Osteoblast (primary cell): ENCODE data around the gene SH2D3C. TPM values are rescaled to one million over a fixed set of nuclear protein-coding genes. Genes with fewer than 3 reads are reported as not detected.
A peak's percentile ranks its signal among the peaks of the same experiment; 100 is the strongest.

ENCODE experiments used
- DNase-seq: peaks from one replicate; pipeline ENCODE4 v3.0.0; 2011; ENCODE audit warnings: low spot score, mixed read lengths; ENCODE audit not compliant: insufficient read length; ENCODE audit errors: missing footprints
- H2AFZ ChIP-seq: 2 replicates; pipeline ENCODE4 v1.6.0; 2011; ENCODE audit warnings: mild to moderate bottlenecking, low read length
- H3K27ac ChIP-seq: 2 replicates; pipeline ENCODE4 v1.5.1; 2011; ENCODE audit warnings: mild to moderate bottlenecking, low read depth, low read length, moderate library complexity
- H3K27me3 ChIP-seq: 2 replicates; pipeline ENCODE4 v1.6.0; 2012; ENCODE audit warnings: mild to moderate bottlenecking, control low read depth, inconsistent platforms, low read length, moderate library complexity; ENCODE audit not compliant: insufficient read depth
- H3K36me3 ChIP-seq: 2 replicates; pipeline ENCODE4 v1.5.1; 2011; ENCODE audit warnings: mild to moderate bottlenecking, low read length, control low read depth, moderate library complexity; ENCODE audit not compliant: insufficient read depth
- H3K4me1 ChIP-seq: 2 replicates; pipeline ENCODE4 v1.5.1; 2011; ENCODE audit warnings: mild to moderate bottlenecking, low read length, control low read depth, moderate library complexity; ENCODE audit not compliant: insufficient read depth
- H3K4me2 ChIP-seq: 2 replicates; pipeline ENCODE4 v1.6.0; 2011; ENCODE audit warnings: mild to moderate bottlenecking, low read length; ENCODE audit not compliant: insufficient read depth
- H3K4me3 ChIP-seq: fragments of 200-600 bp; sonication (generic); 3 replicates; pipeline ENCODE4 v1.5.1; 2012; ENCODE audit warnings: mild to moderate bottlenecking, low read length, inconsistent platforms; ENCODE audit not compliant: insufficient read depth
- H3K79me2 ChIP-seq: 2 replicates; pipeline ENCODE4 v1.6.0; 2012; ENCODE audit warnings: mild to moderate bottlenecking, low read length, control low read depth, inconsistent platforms; ENCODE audit not compliant: insufficient read depth
- H3K9me3 ChIP-seq: 2 replicates; pipeline ENCODE4 v1.5.1; 2011; ENCODE audit warnings: low read depth, low read length, control low read depth
- H4K20me1 ChIP-seq: 2 replicates; pipeline ENCODE4 v1.6.0; 2012; ENCODE audit warnings: mild to moderate bottlenecking, low read length, control low read depth; ENCODE audit not compliant: insufficient read depth
- CTCF ChIP-seq: IDR thresholded peaks from 2 replicates; pipeline ENCODE4 v1.5.1; 2011; ENCODE audit warnings: mild to moderate bottlenecking, low read depth, low read length, moderate library complexity; ENCODE audit errors: extremely low read depth
- total RNA-seq: library from RNA; depleted of rRNA; stranded (reverse); fragments of >200 nt; gene quantifications from 2 replicates; pipeline ENCODE4 v1.2.3, GENCODE V29; 2012

The SH2D3C gene
- total RNA-seq, 1 donor = 0.36 TPM

GRCh38 chr9:127809540-127810377, 31.3 kb upstream of the SH2D3C start:
- Histone ChIP-seq H3K27ac (no peak overlapping the region), H3K79me2 (peaks cover 34% of the 10 kb centered on the region), H3K9me3 (no peaks in the 10 kb centered on the region), H3K27me3 (no peaks in the 10 kb centered on the region), H2AFZ (no peak overlapping the region), H3K36me3 (peaks cover 76% of the 10 kb centered on the region), H4K20me1 (peaks cover 21% of the 10 kb centered on the region), H3K4me2 (no peak overlapping the region), H3K4me3 (no peak overlapping the region), H3K4me1 (no peaks in the 10 kb centered on the region)
- TF ChIP-seq CTCF = no peak
- peak; percentile 90 for DNase-seq

DNA sequence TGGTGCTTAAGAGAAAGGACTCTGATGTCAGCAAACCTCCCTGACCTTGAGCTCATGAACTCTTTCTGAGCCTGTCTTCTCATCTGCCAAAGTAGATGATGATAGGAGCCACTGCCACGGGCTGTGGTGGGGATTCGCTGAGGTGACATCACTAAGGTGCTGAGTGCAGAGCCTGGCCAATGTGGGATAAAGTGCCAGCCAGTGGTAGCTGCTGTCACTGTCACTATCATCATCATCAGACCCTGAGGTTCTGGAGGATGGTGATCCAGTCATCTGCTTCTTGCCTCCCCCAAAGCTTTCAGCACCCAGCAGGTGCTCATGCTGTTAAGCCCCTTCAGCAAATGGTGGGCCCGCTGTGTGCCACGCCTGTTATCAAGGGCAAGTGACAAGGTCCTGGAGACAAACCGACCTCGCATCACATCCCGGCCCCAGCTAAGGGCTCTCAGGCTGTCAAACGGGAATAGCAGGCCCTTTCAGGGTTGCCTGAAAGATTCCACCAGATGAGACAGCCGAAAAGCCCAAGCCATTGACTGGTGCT, 30.6 kb upstream of the SH2D3C start:
- no peak for TF ChIP-seq CTCF
- H3K4me1 ChIP-seq = peaks cover 6% of the 10 kb centered on the region
- peaks cover 75% of the 10 kb centered on the region for H3K36me3 ChIP-seq
- DNase-seq = peak; percentile 74
- H3K27me3 ChIP-seq = no peaks in the 10 kb centered on the region
- peaks cover 24% of the 10 kb centered on the region for H4K20me1 ChIP-seq
- H3K27ac ChIP-seq = no peak overlapping the region
- no peak overlapping the region for H3K4me3 ChIP-seq
- H3K9me3 ChIP-seq = no peaks in the 10 kb centered on the region
- H3K4me2 ChIP-seq = no peak overlapping the region
- peaks cover 41% of the 10 kb centered on the region for H3K79me2 ChIP-seq
- no peak overlapping the region for H2AFZ ChIP-seq

DNA sequence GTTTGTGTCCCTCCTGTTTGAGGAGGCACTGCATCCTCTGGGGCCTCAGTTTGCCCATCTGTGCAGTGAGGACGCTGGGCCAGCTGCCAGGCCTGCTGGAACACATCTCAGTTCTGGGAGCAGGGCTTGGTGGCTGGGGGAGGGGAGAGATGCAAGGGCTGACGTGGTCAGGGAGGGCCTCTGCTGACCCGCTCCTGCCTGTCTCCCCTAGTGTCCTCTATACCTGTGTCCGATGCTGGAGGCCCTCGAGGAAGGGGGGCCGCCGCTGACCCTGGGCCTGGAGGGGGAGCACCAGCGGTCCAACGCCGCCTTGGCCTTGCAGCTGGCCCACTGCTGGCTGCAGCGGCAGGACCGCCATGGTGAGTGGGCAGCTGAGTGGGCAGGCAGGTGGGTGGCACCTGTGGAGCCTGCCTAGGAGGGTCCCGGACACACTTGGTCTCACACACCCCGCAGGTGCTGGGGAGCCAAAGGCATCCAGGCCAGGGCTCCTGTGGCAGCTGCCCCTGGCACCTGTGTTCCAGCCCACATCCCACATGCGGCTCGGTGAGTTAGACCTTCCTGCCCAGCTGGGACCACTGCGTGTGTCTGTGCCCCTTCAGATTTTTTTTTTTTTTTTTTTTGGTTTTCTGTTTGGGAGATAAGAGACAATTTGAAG, 30.0 kb upstream of the SH2D3C start:
- Histone ChIP-seq H3K4me2 (no peak overlapping the region), H3K27me3 (no peaks in the 10 kb centered on the region), H3K36me3 (peaks cover 70% of the 10 kb centered on the region), H4K20me1 (peaks cover 25% of the 10 kb centered on the region), H3K4me3 (no peak overlapping the region), H3K4me1 (peaks cover 12% of the 10 kb centered on the region), H2AFZ (no peak overlapping the region), H3K9me3 (no peaks in the 10 kb centered on the region), H3K79me2 (peaks cover 47% of the 10 kb centered on the region), H3K27ac (no peak overlapping the region)
- peak; percentile 58 for DNase-seq
- TF ChIP-seq CTCF = no peak

- H4K20me1 ChIP-seq = peaks cover 25% of the 10 kb centered on the region
- no peak for DNase-seq
- no peak overlapping the region for H3K27ac ChIP-seq
- no peaks in the 10 kb centered on the region for H3K9me3 ChIP-seq
- TF ChIP-seq CTCF = no peak
- no peak overlapping the region for H3K4me3 ChIP-seq
- H3K4me2 ChIP-seq = no peak overlapping the region
- H3K4me1 ChIP-seq = peaks cover 18% of the 10 kb centered on the region
- H3K27me3 ChIP-seq = no peaks in the 10 kb centered on the region
- H3K79me2 ChIP-seq = peaks cover 47% of the 10 kb centered on the region
- H2AFZ ChIP-seq = no peak overlapping the region
- peaks cover 55% of the 10 kb centered on the region for H3K36me3 ChIP-seq
Measured at GRCh38 chr9:127806871-127807270, 28.4 kb upstream of the SH2D3C start.
